Right lobe of liver (tissue), 6 donors: Measurements from ENCODE around the gene CALML5. TPM values are rescaled to one million over a fixed set of nuclear protein-coding genes. Genes with fewer than 3 reads are reported as not detected.

Experiments used
- ATAC-seq, 4 donors: fragments of 200-7000 bp; cut with Tn5 transposase; one replicate each; pipeline ENCODE4 v1.9.1; 2020; ENCODE audit warnings: mild to moderate bottlenecking in 4 of 4, moderate library complexity in 4 of 4
- DNase-seq, 3 donors: peaks; one replicate each; pipeline ENCODE4 v3.0.0-alpha.2; 2020
- H3K27ac ChIP-seq, 3 donors: fragments of 200-600 bp; one replicate each; pipeline ENCODE4 v1.8.0; 2022
- H3K27me3 ChIP-seq, 2 donors: fragments of 200-600 bp; one replicate each; pipeline ENCODE4 v1.8.0; 2022
- H3K36me3 ChIP-seq, 4 donors: fragments of 200-600 bp; sonication (generic) in 1 of 4; one replicate each; pipeline versions ENCODE4 v1.5.1 to v1.8.0; 2017 to 2022; ENCODE audit warnings: control low read depth in 1 of 4
- H3K4me1 ChIP-seq, 4 donors: fragments of 200-600 bp; sonication (generic) in 1 of 4; one replicate each; pipeline versions ENCODE4 v1.5.1 to v1.8.0; 2017 to 2022; ENCODE audit warnings: control low read depth in 1 of 4
- H3K4me3 ChIP-seq, 3 donors: fragments of 200-600 bp; one replicate each; pipeline ENCODE4 v1.8.0; 2022
- H3K9me3 ChIP-seq, 4 donors: fragments of 200-600 bp; sonication (generic) in 1 of 4; one replicate each; pipeline versions ENCODE4 v1.5.1 to v1.8.0; 2017 to 2022; ENCODE audit warnings: control low read depth in 1 of 4
- POLR2A ChIP-seq: fragments of 450-650 bp; IDR thresholded peaks from one replicate; pipeline ENCODE4 v1.6.1; 2017; ENCODE audit warnings: antibody characterized with exemption, mild to moderate bottlenecking
- WGBS: methylation state at CpG from one replicate; pipeline ENCODE4 v1.1.6; 2018; ENCODE audit warnings: low coverage, low lambda C conversion rate; ENCODE audit not compliant: insufficient coverage; ENCODE audit errors: missing lambda C conversion rate; 5-methylcytosine and 5-hydroxymethylcytosine counted together
- intact Hi-C, 2 donors: fragments of 100-400 bp; cut with DNase I; formaldehyde crosslinking; loops; one replicate each; pipeline versions ENCODE4 v1.11.2 to v1.14.1; 2022
- total RNA-seq, 6 experiments: library from RNA; depleted of rRNA in 2 of 6; stranded (reverse); fragments of >200 nt in 2 of 6; fragmentation: NEBNext Ultra II Directional in 3 of 6; extraction: Animal tissue kit (Norgen Biotek cat#: 25700) in 3 of 6; gene quantifications; one replicate each; pipeline versions ENCODE4 v1.1.0 to v1.2.4, GENCODE V29; 2016 to 2023
- TF ChIP-seq, protein P1 (sequence below), 4 donors: fragments of 200-600 bp in 3 of 4; fragments of 450-650 bp in 1 of 4; IDR thresholded peaks; one replicate each; pipeline versions ENCODE4 v1.5.1 to v1.8.0; 2016 to 2022; ENCODE audit warnings: antibody characterized with exemption in 4 of 4, mild to moderate bottlenecking in 2 of 4
- donor health status: DM: no; HTN: yes; CAD: no.
- donor health status: DM: no; HTN: no; CAD: no.
- donor health status: DM: no; HTN: no; CAD: no.
- donor health status: DM: no; HTN: yes; CAD: no.
- donor health status: DM: no; HTN: yes; CAD: no.

Gene CALML5
- total RNA-seq, 6 experiments from 2014 or later, result not detected

DNA sequence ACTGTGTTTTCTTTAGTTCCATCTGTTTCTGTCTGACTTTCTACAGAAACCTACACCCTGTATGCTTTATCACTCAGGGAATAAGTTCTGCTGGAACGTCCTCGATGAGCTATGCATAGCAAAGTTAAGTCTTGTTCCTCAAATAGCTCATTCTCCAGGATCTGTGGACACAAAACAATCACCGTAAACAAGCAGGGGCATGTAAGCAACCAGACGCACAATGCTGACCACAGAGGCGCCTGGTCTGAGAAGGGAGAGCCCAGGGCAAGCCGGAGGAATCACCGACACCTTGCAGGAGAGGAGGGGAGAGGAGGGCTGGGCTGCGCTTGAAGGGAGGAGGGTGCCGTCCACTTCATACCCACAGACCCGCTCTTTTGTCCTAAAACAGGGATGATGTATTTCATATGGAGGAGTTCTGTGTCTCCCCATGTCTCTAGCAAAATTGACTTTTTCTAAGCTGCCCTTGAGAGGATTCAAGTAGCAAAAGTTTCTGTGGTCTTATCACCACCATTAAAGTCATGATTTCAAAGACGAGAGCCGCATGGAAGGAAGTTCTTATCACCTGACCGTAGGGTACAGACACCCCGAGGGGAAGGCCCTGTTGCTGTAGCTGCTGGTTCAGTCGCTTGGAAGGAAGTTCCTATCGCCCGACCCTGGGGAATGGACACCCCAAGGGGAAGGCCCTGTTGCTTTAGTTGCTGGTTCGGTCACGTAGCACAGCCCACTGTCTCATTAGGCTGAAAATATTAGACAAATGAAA is 39.7 kb upstream of the CALML5 start:
- peak; percentile 14 to 66 (median 60) for ATAC-seq
- DNase-seq, result peak in 1 of 3 donors; percentile 44
- H3K36me3 ChIP-seq, result no peaks in the 10 kb centered on the region
- no peak overlapping the region for H3K27ac ChIP-seq
- WGBS, result 75% methylated on average over 16 of the region's 19 CpGs
- TF ChIP-seq POLR2A, result no peak
- TF ChIP-seq, protein P1, sequence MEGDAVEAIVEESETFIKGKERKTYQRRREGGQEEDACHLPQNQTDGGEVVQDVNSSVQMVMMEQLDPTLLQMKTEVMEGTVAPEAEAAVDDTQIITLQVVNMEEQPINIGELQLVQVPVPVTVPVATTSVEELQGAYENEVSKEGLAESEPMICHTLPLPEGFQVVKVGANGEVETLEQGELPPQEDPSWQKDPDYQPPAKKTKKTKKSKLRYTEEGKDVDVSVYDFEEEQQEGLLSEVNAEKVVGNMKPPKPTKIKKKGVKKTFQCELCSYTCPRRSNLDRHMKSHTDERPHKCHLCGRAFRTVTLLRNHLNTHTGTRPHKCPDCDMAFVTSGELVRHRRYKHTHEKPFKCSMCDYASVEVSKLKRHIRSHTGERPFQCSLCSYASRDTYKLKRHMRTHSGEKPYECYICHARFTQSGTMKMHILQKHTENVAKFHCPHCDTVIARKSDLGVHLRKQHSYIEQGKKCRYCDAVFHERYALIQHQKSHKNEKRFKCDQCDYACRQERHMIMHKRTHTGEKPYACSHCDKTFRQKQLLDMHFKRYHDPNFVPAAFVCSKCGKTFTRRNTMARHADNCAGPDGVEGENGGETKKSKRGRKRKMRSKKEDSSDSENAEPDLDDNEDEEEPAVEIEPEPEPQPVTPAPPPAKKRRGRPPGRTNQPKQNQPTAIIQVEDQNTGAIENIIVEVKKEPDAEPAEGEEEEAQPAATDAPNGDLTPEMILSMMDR (IDR thresholded peaks at IDR 0.05), result no peak
- no peak overlapping the region for H3K4me3 ChIP-seq
- H3K4me1 ChIP-seq, result peaks cover 0 to 12% (median 0%) of the 10 kb centered on the region in 4 donors
- H3K27me3 ChIP-seq, result no peaks in the 10 kb centered on the region
- intact Hi-C loops, result loop anchor here in 1 of 2 donors (10.0 kb wide), 1 partner anchor 76 kb away; no protein-coding TSS in a partner anchor
- H3K9me3 ChIP-seq, result no peaks in the 10 kb centered on the region

DNA sequence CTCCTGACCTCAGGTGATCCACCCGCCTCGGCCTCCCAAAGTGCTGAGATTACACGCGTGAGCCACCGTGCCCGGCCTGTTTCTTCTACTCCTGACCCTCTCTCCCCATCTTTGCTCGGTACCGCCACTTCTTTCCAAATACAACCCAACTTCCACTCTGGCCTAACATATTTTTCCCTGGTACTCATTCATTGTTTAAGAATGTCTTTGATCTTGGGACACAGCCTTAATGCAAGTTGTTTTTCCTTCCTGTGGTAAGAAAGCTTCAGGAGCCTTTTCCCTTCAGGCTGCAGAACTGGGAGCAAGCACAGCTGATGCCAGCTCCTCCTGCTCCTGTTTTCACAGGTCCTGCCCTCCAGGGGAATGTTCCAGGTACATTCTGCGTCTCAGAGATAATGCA is 39.1 kb upstream of the CALML5 start:
- 75% methylated on average over 6 of the region's 9 CpGs for WGBS
- H3K27ac ChIP-seq, result no peak overlapping the region
- ATAC-seq, result no peak

DNA sequence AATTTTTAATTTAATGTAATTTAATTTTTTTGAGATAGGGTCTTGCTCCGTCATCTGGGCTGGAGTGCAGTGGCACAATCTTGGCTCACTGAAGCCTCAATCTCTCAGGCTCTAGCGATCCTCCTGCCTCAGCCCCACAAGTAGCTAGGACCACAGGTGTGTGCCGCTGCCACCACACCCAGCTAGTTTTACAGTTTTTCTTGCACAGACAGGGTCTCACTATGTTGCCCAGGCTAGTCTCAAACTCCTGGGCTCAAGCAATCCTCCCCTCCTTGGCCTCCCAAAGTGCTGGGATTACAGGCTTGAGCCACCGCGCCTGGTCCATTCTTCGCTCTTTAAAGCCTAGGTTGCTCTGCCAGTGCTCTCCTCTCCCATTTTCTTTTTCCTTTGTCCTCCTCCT is 38.3 kb upstream of the CALML5 start:
- Histone ChIP-seq H3K27ac (no peak overlapping the region), H3K4me1 (peaks cover 0 to 12% (median 0%) of the 10 kb centered on the region in 4 donors), H3K9me3 (no peaks in the 10 kb centered on the region), H3K27me3 (no peaks in the 10 kb centered on the region), H3K36me3 (no peaks in the 10 kb centered on the region), H3K4me3 (no peak overlapping the region)
- WGBS, result 100% methylated on average over 4 of the region's 6 CpGs
- intact Hi-C loops, result loop anchor here in 1 of 2 donors (10.0 kb wide), 1 partner anchor 77 kb away; no protein-coding TSS in a partner anchor
- DNase-seq (no peak), ATAC-seq (no peak)
- no peak for TF ChIP-seq POLR2A
- TF ChIP-seq, protein P1 (IDR thresholded peaks at IDR 0.05), result no peak

More for the DNA sequence above, 39.1 kb upstream of the CALML5 start:
- no peaks in the 10 kb centered on the region for H3K36me3 ChIP-seq
- TF ChIP-seq, protein P1 (IDR thresholded peaks at IDR 0.05), result no peak
- no peak for TF ChIP-seq POLR2A
- DNase-seq, result no peak
- H3K4me1 ChIP-seq, result peaks cover 0 to 12% (median 0%) of the 10 kb centered on the region in 4 donors
- intact Hi-C loops, result loop anchor here in 1 of 2 donors (10.0 kb wide), 1 partner anchor 76 kb away; no protein-coding TSS in a partner anchor
- H3K9me3 ChIP-seq, result no peaks in the 10 kb centered on the region
- H3K4me3 ChIP-seq, result no peak overlapping the region
- H3K27me3 ChIP-seq, result no peaks in the 10 kb centered on the region

DNA sequence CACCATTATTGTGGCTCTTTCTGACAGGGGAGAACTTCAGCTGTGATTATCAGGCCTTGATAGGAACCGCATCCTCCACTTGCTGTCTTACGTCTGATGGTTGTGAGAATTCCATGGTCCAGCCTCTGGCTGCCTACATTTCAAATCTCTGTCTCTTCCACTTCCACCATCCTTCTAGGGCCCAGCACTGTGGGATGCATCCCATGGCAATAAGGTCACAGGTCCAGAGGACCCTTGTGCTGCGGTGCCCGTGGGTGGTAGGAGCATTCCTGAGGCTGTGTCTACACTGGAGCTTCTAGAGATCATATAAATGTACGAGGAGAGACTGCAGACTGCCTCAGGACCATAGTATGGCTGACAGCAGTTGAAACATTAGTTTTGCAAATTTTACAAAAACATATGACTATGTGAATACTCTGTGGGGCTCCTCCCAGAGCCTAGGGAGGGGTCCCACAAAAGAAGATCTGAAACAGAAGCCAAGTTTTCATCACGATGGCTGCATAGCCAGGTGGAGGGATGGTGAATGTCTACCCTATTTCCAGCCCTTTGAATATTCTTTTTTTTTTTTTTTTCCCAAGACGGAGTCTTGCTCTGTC is 37.2 kb upstream of the CALML5 start:
- no peak for DNase-seq
- WGBS, result 90% methylated on average over 5 of the region's 7 CpGs
- intact Hi-C loops, result loop anchor here in 1 of 2 donors (10.0 kb wide), 1 partner anchor 78 kb away; no protein-coding TSS in a partner anchor

More for the DNA sequence above, 37.2 kb upstream of the CALML5 start:
- H3K36me3 ChIP-seq, result no peaks in the 10 kb centered on the region
- TF ChIP-seq, protein P1 (IDR thresholded peaks at IDR 0.05), result no peak
- TF ChIP-seq POLR2A, result no peak
- H3K4me3 ChIP-seq, result no peak overlapping the region
- H3K4me1 ChIP-seq, result peaks cover 0 to 12% (median 0%) of the 10 kb centered on the region in 4 donors
- no peak for ATAC-seq
- H3K27ac ChIP-seq, result no peak overlapping the region
- H3K27me3 ChIP-seq, result no peaks in the 10 kb centered on the region
- H3K9me3 ChIP-seq, result no peaks in the 10 kb centered on the region
